HG03460 (cell line): Measurements from ENCODE around the gene CFAP206.
"Not testable (repeated sequence)": the region's sequence is repeated elsewhere in the genome, so short reads cannot be mapped to it uniquely, and the experiment has no call there.

Experiments used
- ATAC-seq: cut with Tn5 transposase; IDR thresholded peaks from one replicate; pipeline ENCODE4 v1.9.1; 2021; ENCODE audit not compliant: unreplicated experiment

The CFAP206 gene

GRCh38 chr6:87421576-87421975, 13.8 kb downstream of the CFAP206 start:
- ATAC-seq, result no peak

GRCh38 chr6:87426789-87427188, 19.0 kb downstream of the CFAP206 start:
- ATAC-seq, result no peak

DNA sequence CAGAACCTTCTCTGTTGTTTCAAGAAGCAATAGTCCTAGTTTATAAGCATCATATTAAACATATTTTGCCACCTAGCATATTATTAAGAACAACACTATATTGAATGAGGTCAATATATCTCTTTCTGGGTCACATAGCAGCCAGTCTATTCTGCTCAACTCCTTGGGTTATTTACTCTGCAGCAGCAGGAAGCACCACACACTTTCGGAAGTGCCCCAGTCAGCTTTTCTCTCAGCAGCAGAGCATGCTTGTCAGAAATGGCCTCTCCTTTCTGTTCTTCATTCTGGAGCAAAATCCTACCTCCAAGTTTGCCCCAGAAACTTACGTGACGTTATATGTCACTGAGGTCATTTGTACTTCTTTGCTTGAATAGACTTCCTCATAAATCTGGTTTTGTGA, 22.7 kb downstream of the CFAP206 start:
- ATAC-seq, result no peak

- no peak for ATAC-seq
These were observed 23.5 kb downstream of the CFAP206 start for GRCh38 chr6:87431263-87431662.

GRCh38 chr6:87436435-87436834, 28.7 kb downstream of the CFAP206 start:
- ATAC-seq, result no peak

- no peak for ATAC-seq
These were observed 33.9 kb downstream of the CFAP206 start for GRCh38 chr6:87441711-87442110.

- no peak for ATAC-seq
These were observed 36.6 kb downstream of the CFAP206 start for GRCh38 chr6:87444362-87444761.

DNA sequence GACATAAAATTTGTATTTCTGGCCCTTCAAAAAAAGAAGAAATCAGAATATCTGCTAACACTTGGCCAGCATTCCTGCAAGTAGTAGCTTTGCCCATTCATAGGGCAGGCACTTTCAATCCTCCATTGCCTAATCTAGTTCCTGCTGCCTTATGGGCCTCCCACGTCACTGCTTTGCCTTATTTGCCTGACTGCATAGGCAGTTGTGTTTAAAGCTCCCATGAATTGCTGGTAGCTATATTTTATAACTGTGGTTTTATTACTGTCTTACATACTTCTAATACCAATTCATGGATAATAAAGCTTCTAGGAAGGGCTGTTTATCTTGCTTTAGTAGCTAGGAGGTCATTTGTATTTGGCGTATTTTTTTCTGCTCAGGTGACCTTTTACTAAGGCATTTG, 57.3 kb downstream of the CFAP206 start:
- ATAC-seq, result no peak

- peak; percentile 95 for ATAC-seq
These were observed 65.0 kb downstream of the CFAP206 start, which contains the start of gene SLC35A1 for GRCh38 chr6:87472525-87473418. Gene SLC35A1, plus strand, starts transcription at chr6:87472974. Its CDS starts 30 bp downstream, at chr6:87473004.

- peak; percentile 64 for ATAC-seq
These were observed 65.7 kb downstream of the CFAP206 start for GRCh38 chr6:87473419-87473903.

- no peak for ATAC-seq
These were observed 74.2 kb downstream of the CFAP206 start for GRCh38 chr6:87481931-87482330.

GRCh38 chr6:87482366-87482765, 74.6 kb downstream of the CFAP206 start:
- no peak for ATAC-seq

DNA sequence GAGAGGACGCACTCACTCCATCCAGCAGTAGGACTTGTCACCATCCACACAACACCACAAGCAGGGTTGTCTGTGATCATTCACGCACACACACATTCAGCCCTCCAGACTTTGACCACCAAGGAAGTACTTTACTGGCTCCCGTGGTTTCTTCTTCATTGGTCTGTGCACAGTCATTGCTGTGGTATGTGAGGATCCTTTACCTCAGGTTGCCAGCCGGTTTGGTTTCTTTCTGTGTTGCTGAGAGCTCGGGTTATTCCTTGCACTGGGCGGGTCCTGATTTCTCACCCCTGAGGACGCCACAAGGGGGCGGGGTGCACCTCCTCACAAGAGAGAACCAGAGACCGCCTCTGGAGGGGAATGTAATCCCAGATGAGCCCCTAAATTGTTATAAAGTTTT, 76.2 kb downstream of the CFAP206 start:
- no peak for ATAC-seq

GRCh38 chr6:87484491-87484890, 76.7 kb downstream of the CFAP206 start:
- no peak for ATAC-seq

GRCh38 chr6:87487555-87487954, 79.8 kb downstream of the CFAP206 start:
- ATAC-seq, result no peak

DNA sequence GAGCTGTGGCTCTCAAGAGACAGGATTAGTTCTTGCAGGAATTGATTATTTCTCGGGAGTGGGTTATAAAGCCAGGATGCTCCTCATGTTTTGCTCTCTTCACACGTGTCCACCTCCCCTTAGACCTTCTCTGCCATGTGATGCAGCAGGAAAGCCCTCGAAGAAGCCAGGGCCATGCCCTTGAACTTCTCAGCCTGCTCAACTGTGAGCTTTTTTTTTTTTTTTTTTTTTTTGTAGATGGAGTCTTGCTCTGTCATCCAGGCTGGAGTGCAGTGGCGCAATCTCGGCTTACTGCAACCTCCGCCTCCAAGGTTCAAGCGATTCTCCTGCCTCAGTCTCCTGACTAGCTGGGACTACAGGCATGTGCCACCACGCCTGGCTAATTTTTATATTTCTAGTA, 81.6 kb downstream of the CFAP206 start:
- not testable (repeated sequence) for ATAC-seq

DNA sequence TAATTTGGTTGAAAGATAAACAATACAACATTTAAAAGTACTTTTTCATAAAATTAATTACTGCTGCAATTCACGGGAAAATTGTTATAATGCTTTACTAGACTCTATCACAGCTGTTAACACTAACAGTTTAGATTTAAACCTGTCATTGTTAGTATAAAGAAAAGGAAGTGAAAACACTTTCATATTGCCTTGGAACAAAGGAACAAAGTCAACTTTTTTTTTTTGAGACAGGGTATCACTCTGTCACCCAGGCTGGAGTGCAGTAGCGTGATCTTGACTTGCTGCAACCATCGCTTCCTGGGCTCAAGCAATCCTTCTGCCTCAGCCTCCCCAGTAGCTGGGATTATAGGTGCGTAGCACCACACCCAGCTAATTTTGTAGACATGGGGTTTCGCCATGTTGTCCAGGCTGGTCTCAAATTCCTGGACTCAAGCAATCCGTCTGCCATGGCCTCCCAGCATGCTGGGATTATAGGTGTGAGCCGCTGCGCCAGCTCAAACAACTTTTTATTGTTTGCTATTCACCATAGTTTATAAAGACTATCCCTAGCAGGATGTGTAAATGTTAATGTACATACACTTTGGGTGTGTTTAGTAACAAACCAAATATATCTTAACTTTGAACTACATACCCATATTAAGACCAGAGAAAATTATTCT, 87.1 kb downstream of the CFAP206 start:
- ATAC-seq, result peak; percentile 59

GRCh38 chr6:87498048-87498447, 90.3 kb downstream of the CFAP206 start:
- ATAC-seq, result no peak

- ATAC-seq, result no peak
These were observed 94.2 kb downstream of the CFAP206 start for GRCh38 chr6:87501809-87502572.

DNA sequence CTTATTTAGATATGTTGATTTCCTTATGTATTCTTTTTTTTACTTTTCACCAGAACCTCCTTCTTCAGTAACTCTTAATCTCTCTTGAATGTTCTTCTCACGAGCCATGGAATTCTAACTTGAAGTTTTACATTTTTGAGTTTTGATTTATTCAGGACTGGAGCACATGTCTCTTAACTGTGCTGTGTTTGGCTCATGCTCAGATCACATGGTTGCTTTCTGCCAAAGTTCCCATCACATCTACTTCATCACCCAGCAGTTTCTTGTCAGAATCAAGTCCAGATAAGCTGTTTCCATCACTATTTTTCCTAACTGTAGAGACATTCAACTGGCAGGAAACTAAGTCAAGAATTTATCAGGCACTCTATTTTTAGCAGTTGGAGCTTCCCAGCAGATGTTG, 96.7 kb downstream of the CFAP206 start:
- ATAC-seq, result no peak
